HCT116 (cell line): ENCODE data around the gene TJP1. TPM values are rescaled to one million over a fixed set of nuclear protein-coding genes. Genes with fewer than 3 reads are reported as not detected.
A peak's percentile ranks its signal among the peaks of the same experiment; 100 is the strongest.

ENCODE experiments used
- CEBPB ChIP-seq: IDR thresholded peaks from 2 replicates; pipeline ENCODE4 v1.6.1; 2012; ENCODE audit warnings: low read depth
- CTCF ChIP-seq, 3 experiments: fragments of 200-600 bp in 1 of 3; sonication (generic) in 1 of 3; IDR thresholded peaks in 2 of 3; conservative IDR thresholded peaks in 1 of 3; 2 replicates each; pipeline ENCODE4 v1.5.1; 2012 to 2017; ENCODE audit warnings: low read depth in 2 of 3, low read length in 2 of 3, antibody characterized with exemption in 1 of 3, borderline replicate concordance in 1 of 3, control low read depth in 1 of 3, mild to moderate bottlenecking in 1 of 3, mixed read lengths in 1 of 3, mixed run types in 1 of 3, moderate library complexity in 1 of 3; ENCODE audit not compliant: insufficient read depth in 1 of 3
- EGR1 ChIP-seq: IDR thresholded peaks from 2 replicates; pipeline ENCODE4 v1.6.1; 2012; ENCODE audit warnings: low read depth
- ELF1 ChIP-seq: IDR thresholded peaks from 2 replicates; pipeline ENCODE4 v1.6.1; 2012; ENCODE audit warnings: low read depth, borderline replicate concordance
- FOSL1 ChIP-seq: IDR thresholded peaks from 2 replicates; pipeline ENCODE4 v1.6.1; 2012; ENCODE audit warnings: low read depth
- POLR2A ChIP-seq: IDR thresholded peaks from 2 replicates; pipeline ENCODE4 v1.7.0; 2011; ENCODE audit warnings: borderline replicate concordance; ENCODE audit not compliant: insufficient read depth, insufficient read length; ENCODE audit errors: extremely low read depth
- SIN3A ChIP-seq: IDR thresholded peaks from 2 replicates; pipeline ENCODE4 v1.6.1; 2012; ENCODE audit warnings: low read depth
- SRF ChIP-seq: IDR thresholded peaks from 2 replicates; pipeline ENCODE4 v1.6.1; 2012; ENCODE audit warnings: low read depth
- YY1 ChIP-seq: IDR thresholded peaks from 2 replicates; pipeline ENCODE4 v1.6.1; 2011; ENCODE audit warnings: low read length, low read depth, moderate library complexity, mild to moderate bottlenecking; ENCODE audit not compliant: insufficient replicate concordance; ENCODE audit errors: extremely low read depth
- ZBTB33 ChIP-seq: IDR thresholded peaks from 2 replicates; pipeline ENCODE4 v1.6.1; 2011; ENCODE audit warnings: mild to moderate bottlenecking, low read length, moderate library complexity; ENCODE audit not compliant: insufficient replicate concordance; ENCODE audit errors: extremely low read depth
- ZFX ChIP-seq: fragments of 450-650 bp; IDR thresholded peaks from 2 replicates; pipeline ENCODE4 v1.6.1; 2017
- total RNA-seq: library from RNA; stranded (reverse); gene quantifications from one replicate; pipeline ENCODE4 v1.2.1, GENCODE V29; 2021; ENCODE audit not compliant: unreplicated experiment

Gene TJP1
- total RNA-seq, 1 experiment from 2014 or later = 83.6 TPM

DNA sequence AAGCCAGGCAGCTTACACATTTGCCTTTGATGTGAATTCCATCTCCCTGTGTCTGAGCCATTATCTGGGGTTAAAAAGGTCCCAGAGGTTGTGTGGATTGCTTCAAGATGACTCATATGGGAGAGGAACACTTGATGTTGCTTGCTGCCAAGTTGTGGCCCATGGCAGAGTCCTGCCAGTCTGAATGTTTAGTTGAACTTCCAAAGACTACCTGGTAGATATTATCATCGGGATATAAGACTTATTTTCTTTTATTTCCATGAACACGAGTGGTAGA lies 85.6 kb downstream of the TJP1 start (continued):
- no peak for TF ChIP-seq ZBTB33
- peak; percentile 35 for TF ChIP-seq YY1
- TF ChIP-seq CEBPB = peak; percentile 85
- 0 out of 2 replicates have a peak, but pooled peaks have one; percentile 34 for TF ChIP-seq SRF
- TF ChIP-seq POLR2A = no peak
- TF ChIP-seq EGR1 = no peak
- TF ChIP-seq CTCF (IDR thresholded peaks at IDR 0.05 in 2 of 3, conservative IDR thresholded peaks at IDR 0.05 in 1 of 3; ENCODE audit: borderline replicate concordance in 1 of 3, insufficient read depth in 1 of 3, low read depth in 2 of 3, low read length in 2 of 3) = no peak
- peak; percentile 78 for TF ChIP-seq SIN3A
- TF ChIP-seq ELF1 = no peak
- TF ChIP-seq FOSL1 = peak; percentile 91
- no peak for TF ChIP-seq ZFX
- TF ChIP-seq, all 23 proteins: peak for 12
